Measurements from ENCODE around the gene PLEKHF1.

DNA sequence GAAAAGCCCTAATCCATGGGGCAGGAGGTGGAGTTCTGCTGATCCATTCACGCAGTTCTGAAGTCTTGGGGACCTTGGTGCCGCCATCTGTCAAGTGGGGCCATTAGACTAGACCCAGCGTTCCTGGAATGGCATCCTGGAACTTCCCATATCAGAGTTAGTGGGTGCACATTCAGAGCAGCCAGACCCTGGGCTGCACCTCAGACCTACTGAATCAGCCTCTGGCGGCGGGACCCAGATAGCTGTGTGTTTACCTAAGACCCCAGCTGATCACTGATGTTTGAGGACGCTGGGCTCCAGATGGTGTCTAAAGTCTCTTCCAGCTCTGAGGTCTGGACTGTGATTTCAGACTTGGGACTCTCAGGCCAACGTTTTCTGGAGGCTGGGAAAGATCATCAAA is 46.4 kb upstream of the PLEKHF1 start:
- no peak for TF ChIP-seq CTCF (IDR thresholded peaks at IDR 0.05)
- TF ChIP-seq POLR2A (IDR thresholded peaks at IDR 0.05), result no peak
